Urinary bladder (tissue), 4 donors: ENCODE measurements around the gene SH3YL1. TPM values are rescaled to one million over a fixed set of nuclear protein-coding genes. Genes with fewer than 3 reads are reported as not detected.

Source experiments
- DNase-seq: peaks from one replicate; pipeline ENCODE4 v3.0.0-alpha.2; 2015; ENCODE audit errors: extremely low spot score
- H3K27ac ChIP-seq: one replicate; pipeline ENCODE4 v1.5.1; 2013; ENCODE audit warnings: low read depth, mild to moderate bottlenecking, moderate library complexity
- H3K36me3 ChIP-seq: one replicate; pipeline ENCODE4 v1.6.1; 2013; ENCODE audit warnings: mild to moderate bottlenecking, moderate library complexity; ENCODE audit not compliant: insufficient read depth
- H3K4me1 ChIP-seq: one replicate; pipeline ENCODE4 v1.6.1; 2013; ENCODE audit warnings: mild to moderate bottlenecking, moderate library complexity; ENCODE audit not compliant: insufficient read depth
- H3K4me3 ChIP-seq: one replicate; pipeline ENCODE4 v1.5.1; 2013; ENCODE audit warnings: low read depth, low read length
- WGBS: extraction: QIAGEN DNeasy Blood & Tissue Kit; methylation state at CpG from one replicate; pipeline ENCODE4 v1.1.7; 2013; 5-methylcytosine and 5-hydroxymethylcytosine counted together
- polyA plus RNA-seq: library from polyadenylated mRNA; stranded (reverse); fragments of 200-250 nt; gene quantifications from one replicate; pipeline ENCODE4 v1.2.3, GENCODE V29; 2013
- total RNA-seq: library from RNA; depleted of rRNA; stranded (reverse); fragments of >200 nt; gene quantifications from one replicate; pipeline ENCODE4 v1.2.3, GENCODE V29; 2014
- donor health status: healthy with polysubstance abuse.
- donor health status: healthy.

SH3YL1 gene
- total and polyA plus RNA-seq, 2 donors, result 24.5 to 155 TPM

- no peaks in the 10 kb centered on the region for H3K36me3 ChIP-seq
- no peak overlapping the region for H3K27ac ChIP-seq
- no peak for DNase-seq
- 92% methylated on average over 2 of the region's 2 CpGs for WGBS
- H3K4me1 ChIP-seq, result no peaks in the 10 kb centered on the region
- no peak overlapping the region for H3K4me3 ChIP-seq
Observed at GRCh38 chr2:259789-260331, 4.0 kb downstream of the SH3YL1 start.

GRCh38 chr2:258933-259332 is 4.9 kb downstream of the SH3YL1 start:
- 80% methylated on average over 3 of the region's 3 CpGs for WGBS
- H3K36me3 ChIP-seq, result no peaks in the 10 kb centered on the region
- DNase-seq, result no peak
- no peak overlapping the region for H3K27ac ChIP-seq
- no peaks in the 10 kb centered on the region for H3K4me1 ChIP-seq
- no peak overlapping the region for H3K4me3 ChIP-seq

GRCh38 chr2:257842-258241 is 6.0 kb downstream of the SH3YL1 start:
- no peaks in the 10 kb centered on the region for H3K4me1 ChIP-seq
- H3K4me3 ChIP-seq, result no peak overlapping the region
- H3K27ac ChIP-seq, result no peak overlapping the region
- H3K36me3 ChIP-seq, result no peaks in the 10 kb centered on the region
- 97% methylated on average over 2 of the region's 2 CpGs for WGBS
- DNase-seq, result no peak

GRCh38 chr2:257429-257828 is 6.4 kb downstream of the SH3YL1 start:
- no peak for DNase-seq
- Histone ChIP-seq H3K27ac (no peak overlapping the region), H3K4me3 (no peak overlapping the region), H3K4me1 (no peaks in the 10 kb centered on the region), H3K36me3 (no peaks in the 10 kb centered on the region)
- WGBS, result 94% methylated on average over 3 of the region's 3 CpGs

GRCh38 chr2:256094-256493 is 7.7 kb downstream of the SH3YL1 start:
- no peak overlapping the region for H3K4me3 ChIP-seq
- H3K27ac ChIP-seq, result no peak overlapping the region
- DNase-seq, result no peak
- H3K4me1 ChIP-seq, result no peaks in the 10 kb centered on the region
- 81% methylated on average over 3 of the region's 3 CpGs for WGBS
- H3K36me3 ChIP-seq, result no peaks in the 10 kb centered on the region

- 97% methylated on average over 2 of the region's 2 CpGs for WGBS
- Histone ChIP-seq H3K27ac (no peak overlapping the region), H3K4me3 (no peak overlapping the region), H3K36me3 (no peaks in the 10 kb centered on the region), H3K4me1 (no peaks in the 10 kb centered on the region)
- no peak for DNase-seq
Observed at GRCh38 chr2:255195-255594, 8.6 kb downstream of the SH3YL1 start.

- no peak overlapping the region for H3K27ac ChIP-seq
- 68% methylated on average over 7 of the region's 7 CpGs for WGBS
- no peaks in the 10 kb centered on the region for H3K36me3 ChIP-seq
- no peak for DNase-seq
- no peaks in the 10 kb centered on the region for H3K4me1 ChIP-seq
- no peak overlapping the region for H3K4me3 ChIP-seq
Observed at GRCh38 chr2:254241-254640, 9.6 kb downstream of the SH3YL1 start.

- DNase-seq, result no peak
Observed at GRCh38 chr2:253202-253638, 10.6 kb downstream of the SH3YL1 start.

GRCh38 chr2:252001-252602 is 11.7 kb downstream of the SH3YL1 start:
- WGBS, result 56% methylated on average over 6 of the region's 6 CpGs
- DNase-seq, result no peak
- Histone ChIP-seq H3K4me3 (no peak overlapping the region), H3K36me3 (no peaks in the 10 kb centered on the region), H3K27ac (no peak overlapping the region), H3K4me1 (no peaks in the 10 kb centered on the region)

More at GRCh38 chr2:253202-253638, 10.6 kb downstream of the SH3YL1 start:
- H3K4me3 ChIP-seq, result no peak overlapping the region
- 85% methylated on average over 8 of the region's 8 CpGs for WGBS
- H3K27ac ChIP-seq, result no peak overlapping the region
- no peaks in the 10 kb centered on the region for H3K4me1 ChIP-seq
- H3K36me3 ChIP-seq, result no peaks in the 10 kb centered on the region

GRCh38 chr2:249538-250042 is 14.2 kb downstream of the SH3YL1 start:
- no peak overlapping the region for H3K4me3 ChIP-seq
- no peaks in the 10 kb centered on the region for H3K4me1 ChIP-seq
- 90% methylated on average over 15 of the region's 15 CpGs for WGBS
- DNase-seq, result no peak
- no peak overlapping the region for H3K27ac ChIP-seq
- peaks cover 3% of the 10 kb centered on the region for H3K36me3 ChIP-seq

- H3K4me1 ChIP-seq, result no peaks in the 10 kb centered on the region
- H3K36me3 ChIP-seq, result peaks cover 3% of the 10 kb centered on the region
- WGBS, result 89% methylated on average over 2 of the region's 2 CpGs
- H3K4me3 ChIP-seq, result no peak overlapping the region
- no peak for DNase-seq
- H3K27ac ChIP-seq, result no peak overlapping the region
Observed at GRCh38 chr2:248724-249123, 15.1 kb downstream of the SH3YL1 start.

GRCh38 chr2:246489-247144 is 17.2 kb downstream of the SH3YL1 start:
- Histone ChIP-seq H3K36me3 (peaks cover 3% of the 10 kb centered on the region), H3K27ac (no peak overlapping the region), H3K4me3 (no peak overlapping the region), H3K4me1 (no peaks in the 10 kb centered on the region)
- DNase-seq, result no peak
- WGBS, result 52% methylated on average over 6 of the region's 6 CpGs

GRCh38 chr2:244547-244946 is 19.3 kb downstream of the SH3YL1 start:
- Histone ChIP-seq H3K4me1 (no peaks in the 10 kb centered on the region), H3K27ac (no peak overlapping the region), H3K4me3 (no peak overlapping the region), H3K36me3 (peaks cover 3% of the 10 kb centered on the region)
- WGBS, result 96% methylated on average over 7 of the region's 7 CpGs
- no peak for DNase-seq

- no peak for DNase-seq
Observed at GRCh38 chr2:238869-239268, 25.0 kb downstream of the SH3YL1 start.

More at GRCh38 chr2:238869-239268, 25.0 kb downstream of the SH3YL1 start:
- Histone ChIP-seq H3K4me1 (no peaks in the 10 kb centered on the region), H3K27ac (no peak overlapping the region), H3K4me3 (no peak overlapping the region), H3K36me3 (no peaks in the 10 kb centered on the region)
- 75% methylated on average over 5 of the region's 5 CpGs for WGBS
